Measurements from ENCODE around the gene CERS1.

GRCh38 chr19:18897094-18898029 is 1.4 kb upstream of the CERS1 start:
- TF ChIP-seq SUZ12 (IDR thresholded peaks at IDR 0.05; ENCODE audit: extremely low read depth, insufficient read depth, insufficient read length): no peak
- TF ChIP-seq ZNF274 (IDR thresholded peaks at IDR 0.05; ENCODE audit: low read depth, low read length): no peak
- TF ChIP-seq YY1 (IDR thresholded peaks at IDR 0.05; ENCODE audit: insufficient read depth, insufficient read length): no peak

Measured in NT2/D1 (cell line).